K562 (cell line): Measurements from ENCODE around the gene COL24A1. TPM values are rescaled to one million over a fixed set of nuclear protein-coding genes. Genes with fewer than 3 reads are reported as not detected.

Experiments
- ATAC-seq: fragments of 200-7000 bp; cut with Tn5 transposase; 3 replicates; pipeline ENCODE4 v1.9.1; 2020; ENCODE audit warnings: moderate library complexity
- BruUV-seq: library from RNA; stranded (reverse); fragments of 400-500 nt; replicated peaks from 2 replicates; lab custom pipeline; 2021; lab: Mats Ljungman, UMichigan
- CTCF ChIA-PET: fragments of 300-600 bp; formaldehyde crosslinking; extraction: SDS; loops from one replicate; lab custom pipeline; 2021; ENCODE audit warnings: low intra/inter-chr PET ratio; lab: Yijun Ruan, JAX
- POLR2A ChIA-PET: fragments of 300-600, 350-650 bp; sonication (Branson Sonifier 250); formaldehyde crosslinking; extraction: SDS; loops from one replicate; lab custom pipeline; 2021; ENCODE audit warnings: antibody characterized with exemption, inconsistent platforms; lab: Yijun Ruan, JAX
- DNase-seq, 4 experiments: peaks; one replicate each; pipeline versions ENCODE4 v3.0.0 to v3.0.0-alpha.2; 2011 to 2018; ENCODE audit warnings: low spot score in 3 of 4, mixed read lengths in 3 of 4; ENCODE audit errors: extremely low read depth in 1 of 4
- FAIRE-seq: peaks from 2 replicates; lab custom pipeline; 2011; peaks lifted over from hg19 to GRCh38; lab: Jason Lieb, UNC
- H2AFZ ChIP-seq: 2 replicates; pipeline ENCODE4 v1.6.0; 2011; ENCODE audit warnings: low read depth, low read length, control low read depth, inconsistent platforms
- H3K27ac ChIP-seq: fragments of 200-600 bp; 3 replicates; pipeline ENCODE4 v1.8.0; 2011; ENCODE audit warnings: low read depth, mild to moderate bottlenecking, control low read depth, inconsistent platforms, low read length, moderate library complexity, mixed read lengths; ENCODE audit errors: extremely low read depth
- H3K27me3 ChIP-seq, 2 experiments: fragments of 300-600 bp in 1 of 2; 2 replicates in 1 of 2; 3 replicates in 1 of 2; pipeline versions ENCODE4 v1.6.0 to v1.8.0; 2011; ENCODE audit warnings: inconsistent platforms in 2 of 2, low read length in 2 of 2, mild to moderate bottlenecking in 1 of 2, mixed read lengths in 1 of 2, moderate library complexity in 1 of 2; ENCODE audit not compliant: control insufficient read depth in 2 of 2, insufficient read depth in 2 of 2
- H3K36me3 ChIP-seq: fragments of 300-600 bp; 3 replicates; pipeline ENCODE4 v1.8.0; 2011; ENCODE audit warnings: mild to moderate bottlenecking, low read length, inconsistent platforms; ENCODE audit not compliant: control insufficient read depth, insufficient read depth
- H3K4me1 ChIP-seq, 2 experiments: fragments of 200-600 bp in 1 of 2; replicated peaks in 1 of 2; 2 replicates in 1 of 2; 3 replicates in 1 of 2; pipeline versions ENCODE4 v1.5.1 to v1.8.0; 2011; ENCODE audit warnings: inconsistent platforms in 2 of 2, low read length in 2 of 2, mild to moderate bottlenecking in 1 of 2, mixed read lengths in 1 of 2, moderate library complexity in 1 of 2; ENCODE audit not compliant: control insufficient read depth in 2 of 2, insufficient read depth in 2 of 2
- H3K4me2 ChIP-seq: 2 replicates; pipeline ENCODE4 v1.6.1; 2011; ENCODE audit warnings: low read length, control low read depth, inconsistent platforms, mixed read lengths; ENCODE audit not compliant: insufficient read depth
- H3K4me3 ChIP-seq: fragments of 200-600 bp; sonication (generic), shearing (Covaris generic); 2 replicates; pipeline ENCODE4 v1.5.1; 2016; ENCODE audit warnings: control low read depth, inconsistent platforms
- H3K79me2 ChIP-seq: fragments of 200-600 bp; 3 replicates; pipeline ENCODE4 v1.8.0; 2011; ENCODE audit warnings: low read length, inconsistent platforms; ENCODE audit not compliant: control insufficient read depth, insufficient read depth
- H3K9ac ChIP-seq, 2 experiments: 2 replicates each; pipeline versions ENCODE4 v1.6.0 to v1.6.1; 2011; ENCODE audit warnings: low read depth in 2 of 2, low read length in 2 of 2, control low read depth in 1 of 2, inconsistent platforms in 1 of 2, mild to moderate bottlenecking in 1 of 2, mixed read lengths in 1 of 2; ENCODE audit not compliant: insufficient read depth in 1 of 2
- H3K9me1 ChIP-seq: one replicate; pipeline ENCODE4 v1.6.0; 2011; ENCODE audit warnings: inconsistent platforms, mild to moderate bottlenecking, low read length, moderate library complexity; ENCODE audit not compliant: control insufficient read depth, insufficient read depth
- H3K9me3 ChIP-seq: replicated peaks from 2 replicates; pipeline ENCODE4 v1.5.1; 2011; ENCODE audit warnings: low read depth, low read length, inconsistent platforms; ENCODE audit not compliant: control insufficient read depth, insufficient read depth
- H4K20me1 ChIP-seq: replicated peaks from 2 replicates; pipeline ENCODE4 v1.6.1; 2011; ENCODE audit warnings: low read length, inconsistent platforms, mixed read lengths; ENCODE audit not compliant: control insufficient read depth, insufficient read depth
- MGA ChIP-seq: fragments of 450-650 bp; IDR thresholded peaks from 2 replicates; pipeline ENCODE4 v1.6.1; 2016; ENCODE audit warnings: mild to moderate bottlenecking, moderate library complexity
- POLR2H ChIP-seq: IDR thresholded peaks from 2 replicates; pipeline ENCODE4 v1.6.1; 2016; ENCODE audit warnings: missing genetic modification characterization, low read depth, mild to moderate bottlenecking, control low read depth, missing compliant biosample characterization, moderate library complexity
- PRPF4 ChIP-seq: fragments of 200-400 bp; formaldehyde crosslinking; IDR thresholded peaks from one replicate; pipeline ENCODE4 v1.6.1; 2017; ENCODE audit warnings: low read length, low read depth, mild to moderate bottlenecking; ENCODE audit not compliant: insufficient read depth, poor library complexity, severe bottlenecking
- RAD21 ChIP-seq, 2 experiments: fragments of 250-450 bp in 1 of 2; fragments of 450-650 bp in 1 of 2; sonication (Bioruptor Pico) in 1 of 2; formaldehyde crosslinking in 1 of 2; IDR thresholded peaks in 1 of 2; conservative IDR thresholded peaks in 1 of 2; 2 replicates each; pipeline versions ENCODE4 v1.4.0 to v1.8.0; 2020 to 2022; ENCODE audit warnings: mild to moderate bottlenecking in 2 of 2, moderate library complexity in 1 of 2
- SRSF7 ChIP-seq: fragments of 200-400 bp; formaldehyde crosslinking; optimal IDR thresholded peaks from 2 replicates; pipeline ENCODE3; 2017; ENCODE audit warnings: mild to moderate bottlenecking, low read depth, low read length
- YBX1 ChIP-seq: fragments of 450-650 bp; IDR thresholded peaks from 2 replicates; pipeline ENCODE4 v1.7.1; 2016; ENCODE audit warnings: mild to moderate bottlenecking
- ZNF408 ChIP-seq: fragments of 250-450 bp; sonication (Bioruptor Pico); IDR thresholded peaks from 2 replicates; pipeline ENCODE4 v1.4.0; 2020; ENCODE audit warnings: low read depth, mild to moderate bottlenecking, moderate library complexity
- ZNF511 ChIP-seq: sonication (generic); formaldehyde crosslinking; IDR thresholded peaks from 2 replicates; pipeline ENCODE4 v1.8.0; 2022; ENCODE audit warnings: mild to moderate bottlenecking, missing genetic modification reagents
- ZNF551 ChIP-seq: fragments of 250-450 bp; sonication (Bioruptor Pico); IDR thresholded peaks from 2 replicates; pipeline ENCODE4 v1.5.0; 2021; ENCODE audit warnings: mild to moderate bottlenecking, moderate library complexity
- WGBS: fragments of 100-300 bp; shearing (Covaris generic); methylation state at CpG from one replicate; pipeline ENCODE4 v1.1.6; 2016; ENCODE audit warnings: low coverage, mixed read lengths; ENCODE audit not compliant: insufficient coverage; ENCODE audit errors: missing lambda C conversion rate; 5-methylcytosine and 5-hydroxymethylcytosine counted together
- in situ Hi-C: fragments of 300-500 bp; cut with MboI; formaldehyde crosslinking; loops from 4 replicates; pipeline ENCODE4 v1.15.0; 2018; ENCODE audit warnings: inconsistent platforms, mixed read lengths
- intact Hi-C: fragments of 100-400 bp; cut with micrococcal nuclease; formaldehyde crosslinking; loops from 2 replicates; pipeline ENCODE4 v1.14.2; 2022
- polyA plus RNA-seq, 8 experiments: library from polyadenylated mRNA; depleted of rRNA in 4 of 8; stranded (reverse) in 5 of 8; unstranded in 3 of 8; fragments of >200 nt; fragmentation: Nextera tagmentation in 2 of 8; fragmentation: Illumina TruSeq in 1 of 8; extraction: Ambion mirVana in 2 of 8; extraction: Trizol in 1 of 8; gene quantifications; 2 replicates each; pipeline versions ENCODE4 v1.2.1 to v1.2.3, GENCODE V29; 2011 to 2014; ENCODE audit warnings: inconsistent platforms in 1 of 8, missing spikeins in 1 of 8
- total RNA-seq, 7 experiments: library from RNA; depleted of rRNA in 6 of 7; stranded (reverse); fragments of >200 nt in 6 of 7; fragmentation: Illumina TruSeq in 2 of 7; extraction: Trizol in 2 of 7; gene quantifications; 2 replicates each; pipeline versions ENCODE4 v1.2.1 to v1.2.3, GENCODE V29; 2011 to 2021; ENCODE audit warnings: low replicate concordance in 1 of 7

The COL24A1 gene
- total and polyA plus RNA-seq, 9 of the 15 experiments (the other 6 are each of a cell fraction or from before 2014, with no cell fraction given) = 0.01 to 0.06 (median 0.03) TPM; not detected in 2

- ChIA-PET CTCF (no interaction called here), POLR2A (interaction anchor here (1.5 kb wide), 1 partner anchor 10 kb away, joined by 4 read pairs; no protein-coding TSS in a partner anchor)
- no peaks in the 10 kb centered on the region for H4K20me1 ChIP-seq
- H3K27me3 ChIP-seq = no peaks in the 10 kb centered on the region
- BruUV-seq = no TSS peak
- no peaks in the 10 kb centered on the region for H3K9me1 ChIP-seq
- intact Hi-C loops (loop anchor here (5.0 to 10.0 kb wide), 2 partner anchors 108 to 745 kb away; partner anchors contain the start of gene CCN1), in situ Hi-C loops (loop anchor here (10.0 kb wide), 1 partner anchor 385 kb away; no protein-coding TSS in a partner anchor)
- H3K4me1 ChIP-seq = no peaks in the 10 kb centered on the region; a peak in 1 of 5 replicates
- H3K4me2 ChIP-seq = no peak overlapping the region
- H3K79me2 ChIP-seq = peaks cover 9% of the 10 kb centered on the region; the same call in 1 of the 3 replicates
- ATAC-seq (no peak), DNase-seq (no peak), FAIRE-seq (no peak)
- no peak overlapping the region for H3K9ac ChIP-seq
- 91% methylated on average over 4 of the region's 4 CpGs for WGBS
- H3K4me3 ChIP-seq = no peak overlapping the region
- H2AFZ ChIP-seq = no peak overlapping the region
- no peak overlapping the region for H3K27ac ChIP-seq
- H3K36me3 ChIP-seq = peaks cover 33% of the 10 kb centered on the region; the same call in 1 of the 3 replicates
- no peaks in the 10 kb centered on the region for H3K9me3 ChIP-seq
- TF ChIP-seq MGA = no peak
- TF ChIP-seq ZNF551 (CRISPR knock-in tag) = no peak
- TF ChIP-seq YBX1 = no peak
- no peak for TF ChIP-seq ZNF511 (CRISPR knock-in tag)
- TF ChIP-seq POLR2H (tag) = no peak
- no peak for TF ChIP-seq RAD21 (CRISPR knock-in tag; conservative IDR thresholded peaks at IDR 0.05 in 1 of 2, IDR thresholded peaks at IDR 0.05 in 1 of 2)
- no peak for TF ChIP-seq SRSF7
- no peak for TF ChIP-seq PRPF4
- no peak for TF ChIP-seq ZNF408 (CRISPR knock-in tag)
Measured at GRCh38 chr1:85689775-85690404, 466.7 kb downstream of the COL24A1 start.
